ENCODE data around the gene TCEA3.
"Not testable (repeated sequence)": the region's sequence is repeated elsewhere in the genome, so short reads cannot be mapped to it uniquely, and the experiment has no call there.

Gene TCEA3

GRCh38 chr1:23395154-23395724 is 29.3 kb downstream of the TCEA3 start:
- DNase-seq (ENCODE audit: insufficient read length, low spot score): no peak
- FAIRE-seq: no peak

GRCh38 chr1:23394684-23395083 is 29.9 kb downstream of the TCEA3 start:
- FAIRE-seq (no peak), DNase-seq (ENCODE audit: insufficient read length, low spot score) (no peak)

- FAIRE-seq: no peak
- DNase-seq (ENCODE audit: insufficient read length, low spot score): no peak
Measured at GRCh38 chr1:23394181-23394580, 30.4 kb downstream of the TCEA3 start.

GRCh38 chr1:23393706-23394105 is 30.8 kb downstream of the TCEA3 start:
- FAIRE-seq: no peak

GRCh38 chr1:23392125-23392855 is 32.3 kb downstream of the TCEA3 start:
- FAIRE-seq (no peak), DNase-seq (ENCODE audit: insufficient read length, low spot score) (no peak)

More at GRCh38 chr1:23393706-23394105, 30.8 kb downstream of the TCEA3 start:
- DNase-seq (ENCODE audit: insufficient read length, low spot score): no peak

GRCh38 chr1:23389837-23390321 is 34.7 kb downstream of the TCEA3 start:
- FAIRE-seq: no peak
- DNase-seq (ENCODE audit: insufficient read length, low spot score): no peak

- no peak for FAIRE-seq
- no peak for DNase-seq (ENCODE audit: insufficient read length, low spot score)
Measured at GRCh38 chr1:23387494-23387893, 37.1 kb downstream of the TCEA3 start.

GRCh38 chr1:23385119-23385621 is 39.4 kb downstream of the TCEA3 start:
- FAIRE-seq: no peak
- DNase-seq (ENCODE audit: insufficient read length, low spot score): no peak

GRCh38 chr1:23384312-23385058 is 40.1 kb downstream of the TCEA3 start:
- no peak for DNase-seq (ENCODE audit: insufficient read length, low spot score)
- FAIRE-seq: no peak

- DNase-seq (ENCODE audit: insufficient read length, low spot score) (no peak), FAIRE-seq (no peak)
Measured at GRCh38 chr1:23383577-23384311, 40.8 kb downstream of the TCEA3 start.

GRCh38 chr1:23381233-23381885 is 43.2 kb downstream of the TCEA3 start:
- DNase-seq (ENCODE audit: insufficient read length, low spot score) (no peak), FAIRE-seq (no peak)

- DNase-seq (ENCODE audit: insufficient read length, low spot score) (no peak), FAIRE-seq (no peak)
Measured at GRCh38 chr1:23380719-23381118, 43.8 kb downstream of the TCEA3 start.

- FAIRE-seq; DNase-seq (ENCODE audit: insufficient read length, low spot score): not testable (repeated sequence)
Measured at GRCh38 chr1:23380236-23380635, 44.3 kb downstream of the TCEA3 start.

- DNase-seq (ENCODE audit: insufficient read length, low spot score): no peak
Measured at GRCh38 chr1:23376890-23377811, 47.4 kb downstream of the TCEA3 start.

GRCh38 chr1:23374079-23374735 is 50.3 kb downstream of the TCEA3 start:
- not testable (repeated sequence) for FAIRE-seq; DNase-seq (ENCODE audit: insufficient read length, low spot score)

More at GRCh38 chr1:23376890-23377811, 47.4 kb downstream of the TCEA3 start:
- FAIRE-seq: no peak

- no peak for FAIRE-seq
Measured at GRCh38 chr1:23371987-23372880, 52.3 kb downstream of the TCEA3 start.

More at GRCh38 chr1:23371987-23372880, 52.3 kb downstream of the TCEA3 start:
- DNase-seq (ENCODE audit: insufficient read length, low spot score): no peak

Measured in GM19239 (cell line).